DND-41 (cell line): ENCODE data around the gene CASP9.

Experiments used
- EZH2 ChIP-seq: IDR thresholded peaks from 3 replicates; pipeline ENCODE4 v1.6.1; 2012; ENCODE audit warnings: borderline replicate concordance, low read depth, mild to moderate bottlenecking, moderate library complexity, low read length, inconsistent platforms; ENCODE audit not compliant: severe bottlenecking
- TF ChIP-seq, protein P1 (sequence below): IDR thresholded peaks from 2 replicates; pipeline ENCODE4 v1.5.1; 2012; ENCODE audit warnings: borderline replicate concordance, low read length, moderate library complexity, mild to moderate bottlenecking; ENCODE audit not compliant: poor library complexity, severe bottlenecking; ENCODE audit errors: extremely low read depth

DNA sequence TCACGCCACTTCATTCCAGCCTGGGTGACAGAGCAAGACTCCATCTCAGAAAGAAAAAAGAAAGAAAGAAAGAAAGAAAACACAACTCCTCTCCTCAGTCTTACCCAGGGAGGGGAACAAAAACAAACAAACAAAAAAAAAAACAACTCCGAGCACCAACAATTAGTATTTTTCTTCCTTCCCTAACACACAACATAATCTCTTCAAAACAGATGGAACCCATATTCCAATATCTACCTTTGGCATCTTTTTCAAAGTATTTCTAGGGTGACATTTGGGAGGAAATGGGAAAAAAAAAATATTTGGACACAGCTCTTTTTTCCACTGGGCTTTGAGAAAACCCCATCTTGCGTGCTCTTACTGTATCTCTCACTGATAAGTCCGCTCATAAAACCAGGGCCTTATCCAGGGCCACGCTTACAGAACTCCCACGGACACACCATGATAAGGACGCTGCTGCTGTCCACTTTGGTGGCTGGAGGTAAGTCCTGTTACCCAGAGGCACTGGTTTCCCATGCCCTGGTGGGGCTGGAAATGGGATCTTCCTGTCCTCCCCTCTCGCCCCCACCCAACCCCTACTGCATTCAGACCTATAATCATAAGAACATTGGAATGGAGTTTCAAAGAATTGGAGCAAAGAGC, 67.6 kb downstream of the CASP9 start, which contains the start of gene CELA2A:
- TF ChIP-seq, protein P1, sequence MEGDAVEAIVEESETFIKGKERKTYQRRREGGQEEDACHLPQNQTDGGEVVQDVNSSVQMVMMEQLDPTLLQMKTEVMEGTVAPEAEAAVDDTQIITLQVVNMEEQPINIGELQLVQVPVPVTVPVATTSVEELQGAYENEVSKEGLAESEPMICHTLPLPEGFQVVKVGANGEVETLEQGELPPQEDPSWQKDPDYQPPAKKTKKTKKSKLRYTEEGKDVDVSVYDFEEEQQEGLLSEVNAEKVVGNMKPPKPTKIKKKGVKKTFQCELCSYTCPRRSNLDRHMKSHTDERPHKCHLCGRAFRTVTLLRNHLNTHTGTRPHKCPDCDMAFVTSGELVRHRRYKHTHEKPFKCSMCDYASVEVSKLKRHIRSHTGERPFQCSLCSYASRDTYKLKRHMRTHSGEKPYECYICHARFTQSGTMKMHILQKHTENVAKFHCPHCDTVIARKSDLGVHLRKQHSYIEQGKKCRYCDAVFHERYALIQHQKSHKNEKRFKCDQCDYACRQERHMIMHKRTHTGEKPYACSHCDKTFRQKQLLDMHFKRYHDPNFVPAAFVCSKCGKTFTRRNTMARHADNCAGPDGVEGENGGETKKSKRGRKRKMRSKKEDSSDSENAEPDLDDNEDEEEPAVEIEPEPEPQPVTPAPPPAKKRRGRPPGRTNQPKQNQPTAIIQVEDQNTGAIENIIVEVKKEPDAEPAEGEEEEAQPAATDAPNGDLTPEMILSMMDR, result no peak
- no peak for TF ChIP-seq EZH2
